Measurements from ENCODE around the gene ITPR1.

ITPR1 gene

GRCh38 chr3:4739289-4740236 lies 246.4 kb downstream of the ITPR1 start:
- TF ChIP-seq MYC (IDR thresholded peaks at IDR 0.05; ENCODE audit: low read depth, low read length), result no peak
- no peak for TF ChIP-seq CTCF (IDR thresholded peaks at IDR 0.05; ENCODE audit: low read depth, low read length)
- no peak for TF ChIP-seq MAX (IDR thresholded peaks at IDR 0.05; ENCODE audit: low read depth, low read length)
- TF ChIP-seq POLR2A (IDR thresholded peaks at IDR 0.05; ENCODE audit: extremely low read depth, insufficient read length), result no peak
- no peak for DNase-seq (ENCODE audit: low read depth)
- no peak overlapping the region for H3K4me3 ChIP-seq (ENCODE audit: low read depth, low read length)

- DNase-seq (ENCODE audit: low read depth), result no peak
- no peak overlapping the region for H3K4me3 ChIP-seq (ENCODE audit: low read depth, low read length)
- TF ChIP-seq MYC (IDR thresholded peaks at IDR 0.05; ENCODE audit: low read depth, low read length), result no peak
- TF ChIP-seq CTCF (IDR thresholded peaks at IDR 0.05; ENCODE audit: low read depth, low read length), result no peak
- TF ChIP-seq POLR2A (IDR thresholded peaks at IDR 0.05; ENCODE audit: extremely low read depth, insufficient read length), result no peak
- no peak for TF ChIP-seq MAX (IDR thresholded peaks at IDR 0.05; ENCODE audit: low read depth, low read length)
These were observed 247.4 kb downstream of the ITPR1 start for GRCh38 chr3:4740397-4741105.

- no peak for DNase-seq (ENCODE audit: low read depth)
- TF ChIP-seq CTCF (IDR thresholded peaks at IDR 0.05; ENCODE audit: low read depth, low read length) (no peak), MAX (IDR thresholded peaks at IDR 0.05; ENCODE audit: low read depth, low read length) (no peak), POLR2A (IDR thresholded peaks at IDR 0.05; ENCODE audit: extremely low read depth, insufficient read length) (no peak), MYC (IDR thresholded peaks at IDR 0.05; ENCODE audit: low read depth, low read length) (no peak)
- H3K4me3 ChIP-seq (ENCODE audit: low read depth, low read length), result no peak overlapping the region
These were observed 247.9 kb downstream of the ITPR1 start for GRCh38 chr3:4741106-4741403.

- H3K4me3 ChIP-seq (ENCODE audit: low read depth, low read length), result no peak overlapping the region
- TF ChIP-seq MYC (IDR thresholded peaks at IDR 0.05; ENCODE audit: low read depth, low read length) (peak; percentile 48; the same call in 1 of the 2 replicates), MAX (IDR thresholded peaks at IDR 0.05; ENCODE audit: low read depth, low read length) (no peak)
- DNase-seq (ENCODE audit: low read depth), result peak; percentile 92
These were observed 248.5 kb downstream of the ITPR1 start for GRCh38 chr3:4741404-4742307.

- DNase-seq (ENCODE audit: low read depth), result no peak
- no peak overlapping the region for H3K4me3 ChIP-seq (ENCODE audit: low read depth, low read length)
- TF ChIP-seq MAX (IDR thresholded peaks at IDR 0.05; ENCODE audit: low read depth, low read length) (no peak), MYC (IDR thresholded peaks at IDR 0.05; ENCODE audit: low read depth, low read length) (no peak)
These were observed 249.2 kb downstream of the ITPR1 start for GRCh38 chr3:4742359-4742758.

GRCh38 chr3:4743371-4743770 lies 250.2 kb downstream of the ITPR1 start:
- TF ChIP-seq MYC (IDR thresholded peaks at IDR 0.05; ENCODE audit: low read depth, low read length), result no peak
- TF ChIP-seq MAX (IDR thresholded peaks at IDR 0.05; ENCODE audit: low read depth, low read length), result no peak
- no peak for TF ChIP-seq CTCF (IDR thresholded peaks at IDR 0.05; ENCODE audit: low read depth, low read length)
- no peak for TF ChIP-seq POLR2A (IDR thresholded peaks at IDR 0.05; ENCODE audit: extremely low read depth, insufficient read length)
- H3K4me3 ChIP-seq (ENCODE audit: low read depth, low read length), result no peak overlapping the region
- DNase-seq (ENCODE audit: low read depth), result no peak

Measured in NB4 (cell line).